IMR-90 (cell line): ENCODE measurements around the gene RTL5. TPM values are rescaled to one million over a fixed set of nuclear protein-coding genes. Genes with fewer than 3 reads are reported as not detected.

Source experiments
- ATAC-seq: fragments of 200-7000 bp; cut with Tn5 transposase; 2 replicates; pipeline ENCODE4 v1.9.1; 2020; ENCODE audit warnings: low read depth, mild to moderate bottlenecking, moderate library complexity
- BruUV-seq: library from RNA; stranded (reverse); fragments of 400-500 nt; replicated peaks from 2 replicates; lab custom pipeline; 2021; lab: Mats Ljungman, UMichigan
- CTCF ChIA-PET: fragments of 300-600 bp; formaldehyde crosslinking; extraction: SDS; loops from one replicate; lab custom pipeline; 2021; ENCODE audit warnings: antibody characterized with exemption; lab: Yijun Ruan, JAX
- POLR2A ChIA-PET: fragments of 300-600 bp; sonication (Branson Sonifier 250); formaldehyde crosslinking; loops from one replicate; lab custom pipeline; 2022; ENCODE audit warnings: antibody characterized with exemption; ENCODE audit not compliant: unreplicated experiment; lab: Charles Lee
- DNase-seq: peaks from one replicate; pipeline ENCODE4 v3.0.0; 2013
- H2AFZ ChIP-seq: replicated peaks from 2 replicates; pipeline ENCODE3; 2013; ENCODE audit warnings: low read length, mild to moderate bottlenecking; ENCODE audit not compliant: poor library complexity
- H2AK5ac ChIP-seq: 2 replicates; pipeline ENCODE4 v1.6.1; 2013; ENCODE audit warnings: low read depth, low read length, inconsistent platforms
- H2AK9ac ChIP-seq: replicated peaks from 2 replicates; pipeline ENCODE3; 2013; ENCODE audit warnings: mild to moderate bottlenecking, low read depth, low read length, moderate library complexity; ENCODE audit not compliant: poor library complexity
- H2BK120ac ChIP-seq: 2 replicates; pipeline ENCODE4 v1.6.1; 2013; ENCODE audit warnings: low read depth, low read length, inconsistent platforms
- H2BK15ac ChIP-seq: 3 replicates; pipeline ENCODE4 v1.6.1; 2013; ENCODE audit warnings: low read depth, low read length, inconsistent platforms
- H2BK20ac ChIP-seq: 2 replicates; pipeline ENCODE4 v1.6.1; 2013; ENCODE audit warnings: low read depth, mild to moderate bottlenecking, inconsistent platforms, low read length, moderate library complexity
- H2BK5ac ChIP-seq: 2 replicates; pipeline ENCODE4 v1.6.1; 2013; ENCODE audit warnings: mild to moderate bottlenecking, low read depth, low read length, inconsistent platforms; ENCODE audit not compliant: poor library complexity, severe bottlenecking
- H3K14ac ChIP-seq: replicated peaks from 2 replicates; pipeline ENCODE4 v1.6.1; 2013; ENCODE audit warnings: low read depth, low read length, inconsistent platforms
- H3K18ac ChIP-seq: 2 replicates; pipeline ENCODE4 v1.6.1; 2013; ENCODE audit warnings: low read depth, low read length, control low read depth
- H3K23ac ChIP-seq: 2 replicates; pipeline ENCODE4 v1.6.1; 2013; ENCODE audit warnings: low read depth, low read length, inconsistent platforms
- H3K27ac ChIP-seq: 2 replicates; pipeline ENCODE4 v1.5.1; 2013; ENCODE audit warnings: mild to moderate bottlenecking, control low read depth, low read length; ENCODE audit not compliant: insufficient read depth
- H3K27me3 ChIP-seq: 2 replicates; pipeline ENCODE4 v1.6.1; 2013; ENCODE audit warnings: low read length; ENCODE audit not compliant: control insufficient read depth, insufficient read depth
- H3K36me3 ChIP-seq: 2 replicates; pipeline ENCODE4 v1.6.1; 2013; ENCODE audit warnings: low read length, mixed read lengths; ENCODE audit not compliant: control insufficient read depth, insufficient read depth
- H3K4ac ChIP-seq: 2 replicates; pipeline ENCODE4 v1.6.1; 2013; ENCODE audit warnings: low read depth, low read length, inconsistent platforms
- H3K4me1 ChIP-seq: 2 replicates; pipeline ENCODE4 v1.6.1; 2013; ENCODE audit warnings: low read length, mixed read lengths; ENCODE audit not compliant: control insufficient read depth, insufficient read depth
- H3K4me2 ChIP-seq: 2 replicates; pipeline ENCODE4 v1.6.1; 2013; ENCODE audit warnings: low read depth, mild to moderate bottlenecking, control low read depth, low read length, moderate library complexity
- H3K4me3 ChIP-seq: 2 replicates; pipeline ENCODE4 v1.5.1; 2013; ENCODE audit warnings: low read depth, mild to moderate bottlenecking, control low read depth, low read length, moderate library complexity; ENCODE audit not compliant: insufficient read depth
- H3K56ac ChIP-seq: 2 replicates; pipeline ENCODE4 v1.6.1; 2013; ENCODE audit warnings: low read length, inconsistent platforms; ENCODE audit not compliant: insufficient read depth; ENCODE audit errors: extremely low read depth
- H3K79me1 ChIP-seq, 2 experiments: 2 replicates each; pipeline ENCODE4 v1.6.1; 2013; ENCODE audit warnings: low read length in 2 of 2, inconsistent platforms in 1 of 2, low read depth in 1 of 2
- H3K9ac ChIP-seq: 2 replicates; pipeline ENCODE4 v1.6.1; 2013; ENCODE audit warnings: low read depth, low read length, control low read depth
- H3K9me1 ChIP-seq: 2 replicates; pipeline ENCODE4 v1.6.1; 2013; ENCODE audit warnings: low read length, inconsistent platforms; ENCODE audit not compliant: insufficient read depth
- H3K9me3 ChIP-seq: 2 replicates; pipeline ENCODE4 v1.6.1; 2013; ENCODE audit warnings: low read length; ENCODE audit not compliant: control insufficient read depth, insufficient read depth
- H4K20me1 ChIP-seq: 2 replicates; pipeline ENCODE4 v1.6.1; 2013; ENCODE audit warnings: low read length, inconsistent platforms; ENCODE audit not compliant: insufficient read depth
- H4K5ac ChIP-seq: 2 replicates; pipeline ENCODE4 v1.6.1; 2013; ENCODE audit warnings: mild to moderate bottlenecking, low read depth, low read length, control low read depth
- H4K8ac ChIP-seq, 2 experiments: 2 replicates each; pipeline ENCODE4 v1.6.1; 2013; ENCODE audit warnings: low read depth in 2 of 2, low read length in 2 of 2, control low read depth in 1 of 2, inconsistent platforms in 1 of 2
- H4K91ac ChIP-seq: 2 replicates; pipeline ENCODE4 v1.6.1; 2013; ENCODE audit warnings: low read depth, low read length, inconsistent platforms; ENCODE audit not compliant: insufficient read depth
- BHLHE40 ChIP-seq: fragments of 150-350 bp; IDR thresholded peaks from 2 replicates; pipeline ENCODE4 v1.6.1; 2016; ENCODE audit warnings: mild to moderate bottlenecking, low read depth, low read length
- CEBPB ChIP-seq: IDR thresholded peaks from 2 replicates; pipeline ENCODE4 v1.6.1; 2012; ENCODE audit warnings: low read depth, low read length, improper control_type of control experiment
- WGBS, 2 experiments: methylation state at CpG; one replicate each; pipeline versions ENCODE4 v1.1.5 to v1.1.7; 2013; ENCODE audit warnings: missing lambda C conversion rate in 2 of 2; ENCODE audit not compliant: insufficient read length in 1 of 2; ENCODE audit errors: extremely low coverage in 2 of 2; 5-methylcytosine and 5-hydroxymethylcytosine counted together
- dilution Hi-C: fragments of 300-500 bp; cut with HindIII; formaldehyde crosslinking; loops from one replicate; pipeline ENCODE4 v1.14.3; 2018; ENCODE audit warnings: low sequenced_read_pairs; ENCODE audit not compliant: unreplicated experiment
- in situ Hi-C: fragments of 300-500 bp; cut with MboI; formaldehyde crosslinking; loops from 3 replicates; pipeline ENCODE4 v1.14.3; 2019; ENCODE audit warnings: low sequenced_read_pairs, inconsistent platforms, mixed read lengths
- intact Hi-C: fragments of 100-400 bp; cut with micrococcal nuclease; formaldehyde crosslinking; loops from 2 replicates; pipeline ENCODE4 v1.10.0; 2022
- polyA plus RNA-seq, 3 experiments: library from polyadenylated mRNA; depleted of rRNA; stranded (reverse); fragments of >200 nt; gene quantifications; 2 replicates each; pipeline ENCODE4 v1.2.3, GENCODE V29; 2012; ENCODE audit warnings: low replicate concordance in 1 of 3
- total RNA-seq: library from RNA; depleted of rRNA; stranded (reverse); fragments of >200 nt; gene quantifications from 2 replicates; pipeline ENCODE4 v1.2.3, GENCODE V29; 2012

Gene RTL5
- total and polyA plus RNA-seq, 2 of the 4 experiments (the other 2 are of a cell fraction) = 0.90 to 2.5 TPM

DNA sequence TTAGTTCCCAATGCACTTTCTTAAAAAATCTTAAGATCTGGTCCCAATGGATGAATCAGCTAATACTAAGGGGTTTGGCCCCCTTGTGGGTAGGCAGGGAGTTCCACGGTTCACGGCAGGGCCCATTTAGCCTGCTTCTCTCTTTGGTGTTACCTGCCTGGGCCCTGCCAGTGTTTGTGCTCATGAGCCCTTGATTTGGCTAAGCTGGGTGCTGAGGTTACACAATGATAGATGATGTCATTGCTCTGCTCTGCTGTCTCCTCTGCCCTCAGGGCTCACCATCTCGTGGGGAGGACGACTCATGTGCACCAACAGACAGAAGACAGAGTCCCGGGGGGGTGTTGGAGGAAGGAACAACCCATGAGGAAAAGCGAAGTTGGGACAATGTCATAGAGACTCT is 24.4 kb downstream of the RTL5 start:
- H3K79me1 ChIP-seq = no peaks in the 10 kb centered on the region
- H2BK120ac ChIP-seq = no peak overlapping the region
- no peak overlapping the region for H2AFZ ChIP-seq
- peak; percentile 41 for DNase-seq
- no peak for ATAC-seq
- H3K4me3 ChIP-seq = no peak overlapping the region
- intact Hi-C loops (no loop called here), dilution Hi-C loops (no loop called here), in situ Hi-C loops (no loop called here)
- H3K9ac ChIP-seq = no peak overlapping the region
- no peak overlapping the region for H2BK5ac ChIP-seq
- H3K18ac ChIP-seq = no peak overlapping the region
- H2AK5ac ChIP-seq = no peak overlapping the region
- H2BK15ac ChIP-seq = no peak overlapping the region
- no peak overlapping the region for H2BK20ac ChIP-seq
- 48% methylated on average over 6 of the region's 6 CpGs; no CpG with 5 or more reads in 1 of the 2 experiments for WGBS, 2 experiments
- POLR2A ChIA-PET = no interaction called here
- no peak overlapping the region for H3K14ac ChIP-seq
- H3K4me2 ChIP-seq = no peak overlapping the region
- H3K23ac ChIP-seq = no peak overlapping the region
- no peaks in the 10 kb centered on the region for H4K20me1 ChIP-seq
- H3K4ac ChIP-seq = no peak overlapping the region
- no peak overlapping the region for H3K56ac ChIP-seq
- H3K27me3 ChIP-seq = peaks cover 61% of the 10 kb centered on the region
- H3K9me1 ChIP-seq = no peaks in the 10 kb centered on the region
- H4K5ac ChIP-seq = no peak overlapping the region
- H2AK9ac ChIP-seq = no peak overlapping the region
- no peak overlapping the region for H4K91ac ChIP-seq
- no peaks in the 10 kb centered on the region for H3K4me1 ChIP-seq
- CTCF ChIA-PET = no interaction called here
- H4K8ac ChIP-seq = no peak overlapping the region
- no TSS peak for BruUV-seq
- TF ChIP-seq BHLHE40 (no peak), CEBPB (peak; percentile 48; the same call in 1 of the 2 replicates)
- no peaks in the 10 kb centered on the region for H3K9me3 ChIP-seq
- no peak overlapping the region for H3K27ac ChIP-seq
- H3K36me3 ChIP-seq = no peaks in the 10 kb centered on the region
